Measurements from ENCODE around the gene HK3.

HK3 gene

GRCh38 chr5:176897263-176897662 lies 1.9 kb downstream of the HK3 start:
- H3K9ac ChIP-seq (ENCODE audit: low read length) = no peak overlapping the region
- no peaks in the 10 kb centered on the region for H3K4me1 ChIP-seq (ENCODE audit: insufficient read depth, low read length, severe bottlenecking)
- no peak overlapping the region for H3K4me2 ChIP-seq (ENCODE audit: low read length)
- no peak for TF ChIP-seq EZH2 (IDR thresholded peaks at IDR 0.05; ENCODE audit: borderline replicate concordance, low read length)
- TF ChIP-seq CTCF (IDR thresholded peaks at IDR 0.05; ENCODE audit: low read length) = no peak
- H3K27ac ChIP-seq (ENCODE audit: low read depth, low read length, poor library complexity, severe bottlenecking) = no peak overlapping the region
- H3F3A ChIP-seq (ENCODE audit: insufficient read depth, low read length) = no peaks in the 10 kb centered on the region
- H3K4me3 ChIP-seq (ENCODE audit: low read depth, low read length, poor library complexity, severe bottlenecking) = no peak overlapping the region
- no peaks in the 10 kb centered on the region; the same call in 1 of the 2 replicates for H3K27me3 ChIP-seq (ENCODE audit: insufficient read depth, low read length)
- no peaks in the 10 kb centered on the region for H3K9me2 ChIP-seq (ENCODE audit: low read depth, low read length)
- no peaks in the 10 kb centered on the region for H4K20me1 ChIP-seq (ENCODE audit: insufficient read depth, low read length)
- no peak overlapping the region for H2AFZ ChIP-seq (ENCODE audit: low read length)
- H3K9me3 ChIP-seq (ENCODE audit: low read length) = no peaks in the 10 kb centered on the region
- H3K79me2 ChIP-seq (ENCODE audit: insufficient read depth, low read length) = no peaks in the 10 kb centered on the region
- peaks cover 14% of the 10 kb centered on the region; the same call in 1 of the 2 replicates for H3K36me3 ChIP-seq (ENCODE audit: insufficient read depth, low read length)

- Histone ChIP-seq H4K20me1 (ENCODE audit: insufficient read depth, low read length) (no peaks in the 10 kb centered on the region), H3K4me1 (ENCODE audit: insufficient read depth, low read length, severe bottlenecking) (no peaks in the 10 kb centered on the region), H3K9ac (ENCODE audit: low read length) (no peak overlapping the region), H3K27me3 (ENCODE audit: insufficient read depth, low read length) (no peaks in the 10 kb centered on the region; the same call in 1 of the 2 replicates), H3K4me3 (ENCODE audit: low read depth, low read length, poor library complexity, severe bottlenecking) (no peak overlapping the region), H3F3A (ENCODE audit: insufficient read depth, low read length) (no peaks in the 10 kb centered on the region), H3K79me2 (ENCODE audit: insufficient read depth, low read length) (no peaks in the 10 kb centered on the region), H2AFZ (ENCODE audit: low read length) (no peak overlapping the region), H3K9me2 (ENCODE audit: low read depth, low read length) (no peaks in the 10 kb centered on the region), H3K36me3 (ENCODE audit: insufficient read depth, low read length) (0 out of 2 replicates have a peak, but pooled peaks cover 2% of the 10 kb centered on the region), H3K9me3 (ENCODE audit: low read length) (no peaks in the 10 kb centered on the region), H3K4me2 (ENCODE audit: low read length) (no peak overlapping the region), H3K27ac (ENCODE audit: low read depth, low read length, poor library complexity, severe bottlenecking) (no peak overlapping the region)
- TF ChIP-seq CTCF (IDR thresholded peaks at IDR 0.05; ENCODE audit: low read length) (no peak), EZH2 (IDR thresholded peaks at IDR 0.05; ENCODE audit: borderline replicate concordance, low read length) (no peak)
These were observed 3.3 kb downstream of the HK3 start for GRCh38 chr5:176895831-176896230.

- no peak overlapping the region for H3K4me2 ChIP-seq (ENCODE audit: low read length)
- no peaks in the 10 kb centered on the region for H4K20me1 ChIP-seq (ENCODE audit: insufficient read depth, low read length)
- no peaks in the 10 kb centered on the region for H3F3A ChIP-seq (ENCODE audit: insufficient read depth, low read length)
- H3K4me3 ChIP-seq (ENCODE audit: low read depth, low read length, poor library complexity, severe bottlenecking) = no peak overlapping the region
- H3K36me3 ChIP-seq (ENCODE audit: insufficient read depth, low read length) = no peaks in the 10 kb centered on the region
- H3K79me2 ChIP-seq (ENCODE audit: insufficient read depth, low read length) = no peaks in the 10 kb centered on the region
- no peaks in the 10 kb centered on the region; the same call in 1 of the 2 replicates for H3K27me3 ChIP-seq (ENCODE audit: insufficient read depth, low read length)
- H2AFZ ChIP-seq (ENCODE audit: low read length) = no peak overlapping the region
- TF ChIP-seq EZH2 (IDR thresholded peaks at IDR 0.05; ENCODE audit: borderline replicate concordance, low read length) (no peak), CTCF (IDR thresholded peaks at IDR 0.05; ENCODE audit: low read length) (no peak)
- no peaks in the 10 kb centered on the region for H3K9me3 ChIP-seq (ENCODE audit: low read length)
- no peak overlapping the region for H3K27ac ChIP-seq (ENCODE audit: low read depth, low read length, poor library complexity, severe bottlenecking)
- no peak overlapping the region for H3K9ac ChIP-seq (ENCODE audit: low read length)
- H3K9me2 ChIP-seq (ENCODE audit: low read depth, low read length) = no peaks in the 10 kb centered on the region
- no peaks in the 10 kb centered on the region for H3K4me1 ChIP-seq (ENCODE audit: insufficient read depth, low read length, severe bottlenecking)
These were observed 4.8 kb downstream of the HK3 start for GRCh38 chr5:176894298-176894697.

All from OCI-LY1 (cell line).